GM12873 (cell line): ENCODE data around the gene CRNKL1.

ENCODE experiments used
- TF ChIP-seq, protein P1 (sequence below): IDR thresholded peaks from 2 replicates; pipeline ENCODE4 v1.5.1; 2012; ENCODE audit warnings: low read depth, mild to moderate bottlenecking, moderate library complexity, low read length, control low read depth; ENCODE audit not compliant: insufficient read depth; ENCODE audit errors: missing control alignments

Gene CRNKL1

DNA sequence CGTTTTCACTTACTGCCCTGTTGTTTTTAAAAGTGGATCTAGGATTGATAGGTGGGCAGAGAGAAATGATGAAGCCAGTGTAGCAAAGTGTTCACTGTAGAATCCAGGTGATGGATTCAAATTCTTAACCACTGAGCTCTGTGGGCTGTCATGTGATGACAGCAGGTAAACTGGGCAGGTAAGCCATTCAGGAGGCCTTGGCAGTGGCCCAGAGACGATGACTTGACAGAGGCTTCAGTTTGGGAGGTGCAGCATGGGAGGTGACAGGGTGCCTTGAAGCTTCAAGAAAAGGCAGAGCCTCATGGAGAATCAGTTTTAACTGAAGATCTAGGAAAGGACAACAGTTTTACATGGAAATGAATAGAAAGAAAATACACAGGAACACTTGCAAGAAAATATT, 33.1 kb downstream of the CRNKL1 start:
- TF ChIP-seq, protein P1, sequence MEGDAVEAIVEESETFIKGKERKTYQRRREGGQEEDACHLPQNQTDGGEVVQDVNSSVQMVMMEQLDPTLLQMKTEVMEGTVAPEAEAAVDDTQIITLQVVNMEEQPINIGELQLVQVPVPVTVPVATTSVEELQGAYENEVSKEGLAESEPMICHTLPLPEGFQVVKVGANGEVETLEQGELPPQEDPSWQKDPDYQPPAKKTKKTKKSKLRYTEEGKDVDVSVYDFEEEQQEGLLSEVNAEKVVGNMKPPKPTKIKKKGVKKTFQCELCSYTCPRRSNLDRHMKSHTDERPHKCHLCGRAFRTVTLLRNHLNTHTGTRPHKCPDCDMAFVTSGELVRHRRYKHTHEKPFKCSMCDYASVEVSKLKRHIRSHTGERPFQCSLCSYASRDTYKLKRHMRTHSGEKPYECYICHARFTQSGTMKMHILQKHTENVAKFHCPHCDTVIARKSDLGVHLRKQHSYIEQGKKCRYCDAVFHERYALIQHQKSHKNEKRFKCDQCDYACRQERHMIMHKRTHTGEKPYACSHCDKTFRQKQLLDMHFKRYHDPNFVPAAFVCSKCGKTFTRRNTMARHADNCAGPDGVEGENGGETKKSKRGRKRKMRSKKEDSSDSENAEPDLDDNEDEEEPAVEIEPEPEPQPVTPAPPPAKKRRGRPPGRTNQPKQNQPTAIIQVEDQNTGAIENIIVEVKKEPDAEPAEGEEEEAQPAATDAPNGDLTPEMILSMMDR, result no peak

DNA sequence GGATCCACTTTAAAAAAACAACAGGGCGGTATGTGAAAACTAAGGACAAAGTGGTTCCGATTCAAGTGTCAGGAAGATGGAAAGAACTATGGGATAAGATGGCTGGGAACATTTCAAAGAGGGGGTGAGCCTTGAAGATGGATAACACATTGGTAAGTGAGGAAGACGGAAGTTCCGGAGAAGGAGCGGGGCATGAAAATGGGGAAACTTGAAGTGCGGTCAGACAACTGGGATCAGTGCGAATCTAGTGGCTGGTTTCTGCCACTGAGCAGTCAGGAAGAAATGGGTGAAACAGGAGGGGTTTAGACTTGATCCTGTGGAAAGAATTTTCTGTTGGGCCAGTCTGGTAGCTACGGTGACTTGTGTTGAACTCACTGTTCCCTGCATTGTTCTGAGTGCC, 33.9 kb downstream of the CRNKL1 start:
- TF ChIP-seq, protein P1, result no peak

DNA sequence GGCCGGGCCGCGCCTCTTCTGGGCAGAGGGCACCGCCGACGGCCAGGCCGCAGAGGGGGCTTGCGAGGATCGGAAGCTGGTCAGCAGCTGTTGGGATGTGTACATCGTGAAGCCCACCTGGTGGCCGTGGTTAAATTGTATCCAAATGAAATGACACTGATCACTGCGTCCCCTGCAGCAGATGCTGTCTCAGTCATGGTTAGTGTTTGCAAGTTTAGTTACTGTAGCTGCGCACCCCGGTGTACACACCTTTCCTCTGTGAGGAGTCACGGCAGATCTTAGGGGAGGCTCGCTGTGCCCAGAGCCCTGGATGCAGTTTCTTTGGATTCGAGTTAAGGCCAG, 34.5 kb downstream of the CRNKL1 start:
- TF ChIP-seq, protein P1, result no peak

DNA sequence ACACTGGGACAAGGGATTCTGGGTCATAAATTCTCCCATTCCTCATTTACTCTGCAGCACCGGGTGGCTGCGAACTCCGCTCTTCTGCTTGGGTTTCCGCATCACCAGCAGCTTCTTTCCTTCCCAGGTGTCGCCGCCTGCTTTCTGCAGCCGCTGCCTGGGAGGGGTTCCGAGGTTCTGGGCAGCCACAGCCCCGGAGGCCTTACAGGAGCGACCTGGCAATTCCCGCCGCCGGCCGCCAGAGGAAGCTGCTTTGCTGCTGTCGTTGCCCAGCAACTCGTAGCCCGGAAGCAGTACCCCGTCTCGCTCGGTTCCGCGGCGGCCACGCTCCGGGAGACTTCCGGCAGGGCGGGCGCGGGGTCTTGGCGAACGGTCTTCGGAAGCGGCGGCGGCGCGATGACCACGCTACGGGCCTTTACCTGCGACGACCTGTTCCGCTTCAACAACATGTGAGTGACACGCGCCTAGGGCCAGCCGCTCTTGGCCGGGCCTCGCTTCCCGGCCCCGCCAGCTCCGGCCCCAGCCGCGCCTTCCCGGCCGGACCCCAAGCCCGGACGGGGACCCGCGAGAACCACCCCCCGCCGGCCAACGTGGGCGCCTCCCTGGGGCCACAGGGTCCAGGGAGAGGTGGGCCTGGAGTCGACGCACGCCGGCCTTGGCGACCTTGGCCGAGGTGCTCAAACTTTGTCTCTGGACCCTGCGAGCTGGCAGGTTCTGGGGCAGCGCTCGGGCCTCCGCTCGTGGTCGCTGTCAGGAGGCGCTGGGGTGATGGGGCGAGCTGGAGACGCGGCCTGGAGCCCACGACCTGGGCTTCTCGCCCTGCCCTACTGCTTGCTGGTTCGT, 35.0 kb downstream of the CRNKL1 start, which contains the start of gene NAA20:
TSS of gene NAA20 (plus strand) at position 362 of the 843 bp plus-strand sequence. CDS start at position 397, 35 bp downstream.
- TF ChIP-seq, protein P1, result peak; percentile 74

DNA sequence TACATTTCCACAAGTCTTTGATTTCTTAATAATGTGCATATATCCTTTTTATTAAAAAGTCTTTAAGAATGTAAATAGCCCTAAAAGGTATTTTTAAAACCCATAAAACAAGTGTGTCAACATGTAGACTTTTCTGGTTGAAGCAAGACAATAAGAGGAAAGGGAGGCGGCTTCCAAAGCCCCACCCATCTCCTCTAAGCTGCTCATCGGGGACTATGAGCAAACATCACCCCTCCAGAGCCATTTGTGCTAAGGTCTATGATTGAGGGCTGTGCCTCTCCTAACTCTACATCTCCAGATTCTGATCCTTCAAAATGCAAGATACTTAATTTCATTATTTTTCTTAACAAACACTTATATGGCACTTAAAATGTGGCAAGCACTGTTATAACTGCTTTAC, 37.6 kb downstream of the CRNKL1 start:
- TF ChIP-seq, protein P1, result no peak

DNA sequence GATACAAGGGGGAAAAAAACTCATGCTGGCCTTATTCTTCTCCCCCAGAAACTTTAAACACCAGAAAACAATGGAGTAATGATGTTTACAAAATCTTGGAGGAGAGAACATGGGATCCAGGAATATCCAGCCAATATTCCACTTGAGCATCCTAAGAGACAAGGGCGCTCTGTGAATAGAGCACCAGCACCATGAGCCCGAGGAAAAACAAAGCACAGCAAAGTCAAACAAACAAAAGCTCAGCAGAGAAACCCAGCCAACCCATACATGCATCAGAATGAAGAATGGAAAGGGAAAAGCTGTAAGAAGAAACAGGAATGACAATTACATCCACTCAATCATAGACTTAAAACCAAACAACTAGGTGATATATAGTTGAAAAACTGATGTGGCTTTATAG, 39.7 kb downstream of the CRNKL1 start:
- TF ChIP-seq, protein P1, result no peak

DNA sequence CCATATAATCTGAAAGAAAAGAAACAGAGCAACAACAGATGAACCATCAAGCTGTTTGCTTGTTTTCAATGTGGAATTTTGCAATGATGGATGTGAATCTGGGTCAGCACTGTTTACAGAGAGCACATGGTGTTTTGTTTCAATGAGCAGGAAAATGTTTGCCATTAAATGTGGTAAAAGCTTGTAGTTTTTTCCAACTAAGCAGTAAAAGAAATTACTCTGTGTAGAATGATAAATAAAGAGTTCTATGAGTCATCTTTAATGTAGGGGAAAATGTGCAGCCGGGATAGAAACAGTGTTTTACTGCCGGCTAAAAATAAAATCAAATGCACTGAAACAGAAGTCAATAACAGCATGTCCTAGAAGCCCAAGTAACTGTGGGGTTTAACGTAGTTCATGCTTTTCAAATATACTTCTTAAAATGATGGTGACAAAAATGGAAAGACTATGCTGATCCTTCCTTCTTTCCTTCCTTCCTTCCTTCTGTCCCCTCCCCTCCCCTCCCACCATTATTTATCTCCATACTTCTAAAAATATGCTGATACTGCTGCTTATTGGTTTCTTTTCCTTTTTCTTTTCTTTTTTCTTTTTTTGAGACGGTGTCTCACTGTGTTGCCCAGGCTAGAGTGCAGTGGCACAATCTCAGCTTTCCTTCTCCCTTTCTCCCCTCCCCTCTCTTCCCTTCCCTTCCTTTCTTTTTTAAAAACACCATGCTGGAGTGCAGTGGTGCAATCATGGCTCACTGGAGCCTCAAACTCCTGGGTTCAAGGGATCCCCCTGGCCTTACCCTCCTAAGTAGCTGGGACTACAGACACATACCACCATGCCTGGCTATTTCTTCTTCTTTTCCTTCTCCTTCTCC, 41.4 kb downstream of the CRNKL1 start:
- TF ChIP-seq, protein P1, result no peak
